Measurements from ENCODE around the gene DEFB131B.
"Not testable (repeated sequence)": the region's sequence is repeated elsewhere in the genome, so short reads cannot be mapped to it uniquely, and the experiment has no call there.

The DEFB131B gene

GRCh38 chr11:71878059-71878458 is at the start of gene DEFB131B:
Gene DEFB131B, plus strand, starts transcription at chr11:71878453. Its CDS starts 0 bp downstream, at chr11:71878453.
- not testable (repeated sequence) for DNase-seq

GRCh38 chr11:71829247-71829646 is 49.0 kb upstream of the DEFB131B start:
- DNase-seq: not testable (repeated sequence)

GRCh38 chr11:71829686-71830085 is 48.6 kb upstream of the DEFB131B start:
- not testable (repeated sequence) for DNase-seq

GRCh38 chr11:71832811-71833210 is 45.4 kb upstream of the DEFB131B start, which contains the start of gene DEFB108B:
Gene DEFB108B, plus strand, starts transcription at chr11:71833200. Its CDS starts 0 bp downstream, at chr11:71833200.
- not testable (repeated sequence) for DNase-seq

- not testable (repeated sequence) for DNase-seq
Observed at GRCh38 chr11:71842720-71843119, 35.5 kb upstream of the DEFB131B start.

- DNase-seq: not testable (repeated sequence)
Observed at GRCh38 chr11:71843355-71843754, 34.9 kb upstream of the DEFB131B start.

- DNase-seq: no peak
Observed at GRCh38 chr11:71843858-71844257, 34.4 kb upstream of the DEFB131B start.

GRCh38 chr11:71853895-71854294 is 24.4 kb upstream of the DEFB131B start:
- not testable (repeated sequence) for DNase-seq

- not testable (repeated sequence) for DNase-seq
Observed at GRCh38 chr11:71855880-71856279, 22.4 kb upstream of the DEFB131B start.

- DNase-seq: not testable (repeated sequence)
Observed at GRCh38 chr11:71860835-71861234, 17.4 kb upstream of the DEFB131B start.

GRCh38 chr11:71863978-71864627 is 14.2 kb upstream of the DEFB131B start:
- not testable (repeated sequence) for DNase-seq

GRCh38 chr11:71867209-71867608 is 11.0 kb upstream of the DEFB131B start:
- not testable (repeated sequence) for DNase-seq

- DNase-seq: not testable (repeated sequence)
Observed at GRCh38 chr11:71869931-71870330, 8.3 kb upstream of the DEFB131B start.

- not testable (repeated sequence) for DNase-seq
Observed at GRCh38 chr11:71870661-71871060, 7.6 kb upstream of the DEFB131B start.

GRCh38 chr11:71876262-71876661 is 2.0 kb upstream of the DEFB131B start:
- DNase-seq: not testable (repeated sequence)

GRCh38 chr11:71885806-71886205 is 7.6 kb downstream of the DEFB131B start:
- not testable (repeated sequence) for DNase-seq

GRCh38 chr11:71888335-71889010 is 10.2 kb downstream of the DEFB131B start:
- not testable (repeated sequence) for DNase-seq

GRCh38 chr11:71889181-71889872 is 11.1 kb downstream of the DEFB131B start:
- DNase-seq: not testable (repeated sequence)

GRCh38 chr11:71895961-71896360 is 17.7 kb downstream of the DEFB131B start:
- DNase-seq: no peak

- DNase-seq: not testable (repeated sequence)
Observed at GRCh38 chr11:71901137-71901536, 22.9 kb downstream of the DEFB131B start.

GRCh38 chr11:71908218-71908617 is 30.0 kb downstream of the DEFB131B start:
- DNase-seq: no peak

- not testable (repeated sequence) for DNase-seq
Observed at GRCh38 chr11:71910775-71911174, 32.5 kb downstream of the DEFB131B start.

- peak; percentile 71 for DNase-seq
Observed at GRCh38 chr11:71911321-71911985, 33.2 kb downstream of the DEFB131B start.
